ENCODE measurements around the gene RAB33B. TPM values are rescaled to one million over a fixed set of nuclear protein-coding genes. Genes with fewer than 3 reads are reported as not detected.

The RAB33B gene
- total and polyA plus RNA-seq, 2 of the 8 experiments (the other 6 are each of a cell fraction or from before 2014, with no cell fraction given) = 4.2 to 8.7 TPM

DNA sequence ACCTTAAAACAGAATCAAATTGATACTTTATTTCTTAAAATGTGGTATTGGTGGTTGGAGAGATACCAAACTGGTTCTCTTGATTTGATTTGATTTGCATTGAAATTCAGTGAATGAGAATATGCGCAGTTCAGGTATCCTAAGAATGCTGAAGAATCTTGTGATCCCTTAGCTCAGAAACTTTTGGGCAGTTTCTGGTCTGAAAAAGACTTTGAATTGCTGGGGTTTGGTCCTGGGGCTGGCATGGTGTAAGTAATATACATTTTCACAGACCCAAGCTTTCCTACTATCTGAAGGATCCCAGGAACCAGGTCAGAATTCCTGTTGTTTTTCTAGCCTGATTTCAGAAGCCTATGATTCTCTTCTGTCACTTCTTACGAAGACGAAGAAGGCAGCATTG is 6.6 kb downstream of the RAB33B start:
- H2BK15ac ChIP-seq (ENCODE audit: low read length) = no peak overlapping the region
- H4K20me1 ChIP-seq (replicated peaks in 1 of 2; ENCODE audit: control insufficient read depth in 1 of 2, insufficient read depth in 2 of 2, low read length in 2 of 2) = no peaks in the 10 kb centered on the region
- H3K23ac ChIP-seq (ENCODE audit: insufficient read length) = no peak overlapping the region
- FAIRE-seq (no peak), DNase-seq (ENCODE audit: low read depth in 1 of 2, low spot score in 2 of 2) (peak in 1 of 2 experiments; percentile 41)
- WGBS, 2 experiments (ENCODE audit: extremely low coverage in 1 of 2, insufficient coverage in 1 of 2, insufficient read length in 1 of 2, insufficient replicate concordance in 2 of 2, low coverage in 1 of 2, low lambda C conversion rate in 2 of 2, missing lambda C conversion rate in 1 of 2) = 54% methylated on average over 3 of the region's 3 CpGs; no CpG with 5 or more reads in 1 of the 2 experiments
- no peak overlapping the region for H2BK5ac ChIP-seq (ENCODE audit: low read depth, low read length)
- peak overlapping the region in 1 of 4 experiments; percentile 23; a peak in 1 of 8 replicates for H3K4me3 ChIP-seq (ENCODE audit: extremely low read depth in 1 of 4, insufficient read depth in 2 of 4, low read depth in 3 of 4, low read length in 4 of 4)
- H3K9ac ChIP-seq (replicated peaks in 1 of 4; ENCODE audit: extremely low read depth in 1 of 4, low read depth in 3 of 4, low read length in 3 of 4) = no peak overlapping the region; a peak in 2 of 7 replicates
- H3K23me2 ChIP-seq (ENCODE audit: low read depth, low read length) = no peaks in the 10 kb centered on the region
- peaks cover 4% of the 10 kb centered on the region; the same call in 1 of the 2 replicates for H3K79me1 ChIP-seq (ENCODE audit: low read depth, low read length)
- peak overlapping the region; percentile 34 to 46 for H3K4me2 ChIP-seq (ENCODE audit: insufficient read depth in 1 of 2, low read depth in 2 of 2, low read length in 2 of 2)
- H3K14ac ChIP-seq (ENCODE audit: insufficient read length) = no peak overlapping the region
- peaks cover 0 to 83% of the 10 kb centered on the region in 2 experiments; a peak in 2 of 4 replicates for H3K79me2 ChIP-seq (ENCODE audit: control insufficient read depth in 1 of 2, insufficient read depth in 2 of 2, low read length in 2 of 2)
- no peak overlapping the region for H4K91ac ChIP-seq (replicated peaks; ENCODE audit: insufficient read length, low read length)
- H3K4ac ChIP-seq (replicated peaks; ENCODE audit: insufficient read length, low read depth, low read length) = no peak overlapping the region
- H3K18ac ChIP-seq (ENCODE audit: extremely low read depth, low read length) = peak overlapping the region; percentile 25; the same call in 1 of the 2 replicates
- ChIA-PET POLR2A (ENCODE audit: partially characterized antibody) (interaction anchor here (1.0 kb wide), 1 partner anchor 9 kb away, joined by 3 read pairs; no protein-coding TSS in a partner anchor), CTCF (ENCODE audit: partially characterized antibody) (interaction anchor here (0.9 to 1.8 kb wide), 6 partner anchors 9 to 168 kb away, joined by 3 to 7 read pairs (median 4); no protein-coding TSS in a partner anchor)
- H2BK12ac ChIP-seq (ENCODE audit: low read depth, low read length) = no peak overlapping the region
- H2AFZ ChIP-seq (ENCODE audit: low read length) = no peak overlapping the region
- peak overlapping the region; percentile 32; the same call in 1 of the 2 replicates for H3K27ac ChIP-seq (ENCODE audit: low read depth, low read length)
- H4K8ac ChIP-seq (ENCODE audit: extremely low read depth, insufficient read depth, low read length) = no peak overlapping the region
- H3K4me1 ChIP-seq (replicated peaks in 1 of 4; ENCODE audit: control insufficient read depth in 3 of 4, insufficient read depth in 4 of 4, low read length in 3 of 4) = peaks cover 2 to 10% (median 6%) of the 10 kb centered on the region in 4 experiments; a peak in 4 of 7 replicates
- H2BK20ac ChIP-seq (ENCODE audit: low read length) = no peak overlapping the region
- H3K36me3 ChIP-seq (ENCODE audit: control insufficient read depth in 2 of 4, insufficient read depth in 4 of 4, low read length in 3 of 4) = no peaks in the 10 kb centered on the region
- H4K5ac ChIP-seq (ENCODE audit: insufficient read length, low read depth, low read length) = no peak overlapping the region
- H3K27me3 ChIP-seq (replicated peaks in 1 of 4; ENCODE audit: control insufficient read depth in 3 of 4, extremely low read depth in 1 of 4, insufficient read depth in 3 of 4, low read length in 3 of 4) = no peaks in the 10 kb centered on the region
- no peak overlapping the region for H2AK5ac ChIP-seq (ENCODE audit: low read depth, low read length)
- H2BK120ac ChIP-seq (replicated peaks; ENCODE audit: low read depth, low read length) = no peak overlapping the region
- no peak overlapping the region for H3K56ac ChIP-seq (replicated peaks; ENCODE audit: insufficient read length, low read depth, low read length)
- no peaks in the 10 kb centered on the region for H3K9me3 ChIP-seq (ENCODE audit: insufficient read depth in 2 of 2, low read depth in 1 of 2, low read length in 1 of 2)
- TF ChIP-seq RBBP5 (IDR thresholded peaks at IDR 0.05; ENCODE audit: borderline replicate concordance, low read depth, low read length) (no peak), CBX5 (IDR thresholded peaks at IDR 0.05; ENCODE audit: low read depth, low read length) (no peak)
